Right cardiac atrium (tissue), 5 donors: ENCODE data around the gene ACSM2B. TPM values are rescaled to one million over a fixed set of nuclear protein-coding genes. Genes with fewer than 3 reads are reported as not detected.
"Not testable (repeated sequence)": the region's sequence is repeated elsewhere in the genome, so short reads cannot be mapped to it uniquely, and the experiment has no call there.

Source experiments
- ATAC-seq, 2 donors: fragments of 200-7000 bp; cut with Tn5 transposase; one replicate each; pipeline versions ENCODE4 v1.8.0 to v1.9.1; 2020; ENCODE audit warnings: moderate library complexity in 2 of 2, mild to moderate bottlenecking in 1 of 2
- DNase-seq, 3 donors: peaks; one replicate each; pipeline ENCODE4 v3.0.0-alpha.2; 2020
- H3K27ac ChIP-seq: one replicate; pipeline ENCODE4 v1.5.1; 2013; ENCODE audit warnings: mild to moderate bottlenecking, low read length, control low read depth, moderate library complexity
- H3K27me3 ChIP-seq: one replicate; pipeline ENCODE4 v1.6.1; 2013; ENCODE audit not compliant: control insufficient read depth, insufficient read depth
- H3K4me1 ChIP-seq: one replicate; pipeline ENCODE4 v1.6.1; 2013; ENCODE audit warnings: low read length; ENCODE audit not compliant: control insufficient read depth, insufficient read depth
- H3K4me3 ChIP-seq: one replicate; pipeline ENCODE4 v1.5.1; 2013; ENCODE audit warnings: low read length, control low read depth
- H3K9me3 ChIP-seq: one replicate; pipeline ENCODE4 v1.6.1; 2013; ENCODE audit warnings: low read length; ENCODE audit not compliant: control insufficient read depth
- WGBS: extraction: QIAGEN DNeasy Blood & Tissue Kit; methylation state at CpG from one replicate; pipeline ENCODE4 v1.1.7; 2013; 5-methylcytosine and 5-hydroxymethylcytosine counted together
- intact Hi-C, 4 donors: fragments of 100-400 bp; cut with DNase I; formaldehyde crosslinking; loops; one replicate each; pipeline versions ENCODE4 v1.11.0 to v1.14.0; 2022 to 2023
- polyA plus RNA-seq: library from polyadenylated mRNA; stranded (reverse); fragments of 200-250 nt; gene quantifications from one replicate; pipeline ENCODE4 v1.2.3, GENCODE V29; 2013
- total RNA-seq, 4 donors: library from RNA; stranded (reverse); fragmentation: NEBNext Ultra II Directional; extraction: Animal tissue kit (Norgen Biotek cat#: 25700); gene quantifications; one replicate each; pipeline ENCODE4 v1.2.1, GENCODE V29; 2021
- donor health status: healthy with polysubstance abuse.
- donor health status: DM: no; HTN: yes; CAD: no.
- donor health status: DM: no; HTN: no; CAD: no.
- donor health status: DM: no; HTN: yes; CAD: no; lungs with severe emphysema.
- donor health status: DM: yes; HTN: yes; CAD: no.

ACSM2B gene
- total and polyA plus RNA-seq, 5 donors = not detected

DNA sequence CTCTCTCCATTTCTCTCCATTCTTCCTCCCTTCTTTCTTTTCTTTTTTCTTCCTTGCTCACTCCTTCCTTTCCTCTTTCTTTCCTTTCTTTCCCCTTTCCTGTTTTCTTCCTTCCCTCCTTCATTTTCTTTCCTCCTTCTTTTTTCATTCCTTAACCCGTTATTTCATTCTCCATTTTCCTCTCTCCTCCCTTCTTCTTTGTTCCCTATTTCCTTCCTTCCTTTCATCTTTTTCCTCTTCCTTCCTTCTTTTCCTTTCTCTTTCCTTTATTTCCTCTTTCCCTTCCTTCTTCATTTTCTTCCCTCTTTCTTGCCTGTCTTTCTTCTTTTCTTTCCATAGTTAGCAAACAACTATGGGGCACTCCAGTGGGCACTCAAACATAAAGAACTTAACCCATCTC is 16.6 kb upstream of the ACSM2B start:
- H3K9me3 ChIP-seq, DNase-seq, H3K27ac ChIP-seq, H3K27me3 ChIP-seq, H3K4me3 ChIP-seq, H3K4me1 ChIP-seq, intact Hi-C loops, ATAC-seq: not testable (repeated sequence)
- 82% methylated on average over 1 of the region's 1 CpG for WGBS

DNA sequence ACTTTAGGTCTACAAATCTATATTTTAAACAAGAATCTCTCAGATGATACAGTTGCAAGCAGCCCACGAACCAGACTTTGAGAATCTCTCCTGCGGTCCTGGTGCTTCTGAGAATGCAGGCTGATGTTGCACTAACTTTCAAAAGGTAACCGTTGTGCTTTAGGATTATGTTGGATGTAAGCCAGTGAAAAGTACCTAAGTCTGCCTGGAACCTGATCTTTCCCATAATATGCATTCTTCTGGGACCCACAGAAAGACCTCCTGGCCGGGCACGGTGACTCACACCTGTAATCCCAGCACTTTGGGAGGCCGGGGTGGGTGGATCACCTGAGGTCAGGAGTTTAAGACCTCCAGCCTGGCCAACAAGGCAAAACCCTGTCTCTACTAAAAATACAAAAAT is 13.3 kb upstream of the ACSM2B start:
- 81% methylated on average over 6 of the region's 6 CpGs for WGBS
- intact Hi-C loops = not testable (repeated sequence)

DNA sequence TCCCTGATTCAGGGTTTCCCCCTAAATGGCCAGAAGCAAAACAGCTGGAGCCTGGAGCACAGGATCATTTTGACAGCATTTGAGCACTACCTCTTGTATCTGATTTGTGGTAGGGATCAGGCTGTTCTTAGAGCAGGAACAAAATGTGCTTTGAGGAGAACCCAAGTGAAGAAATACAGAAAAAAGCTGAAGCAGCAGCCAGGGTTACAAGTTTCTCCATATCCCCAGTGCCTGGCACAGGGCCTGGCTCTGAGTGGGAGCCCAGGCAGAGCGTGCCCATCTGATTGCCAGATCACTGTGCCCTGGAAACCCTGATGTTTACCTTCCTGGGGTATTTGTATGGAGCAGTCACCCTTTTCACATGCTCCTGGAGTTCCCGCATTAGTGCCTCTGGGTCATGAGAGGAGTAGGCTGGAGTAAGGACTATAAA is 11.5 kb upstream of the ACSM2B start:
- H3K9me3 ChIP-seq, intact Hi-C loops, H3K27me3 ChIP-seq, H3K4me1 ChIP-seq, H3K27ac ChIP-seq, H3K4me3 ChIP-seq: not testable (repeated sequence)
- DNase-seq (peak; percentile 27 to 83 (median 69)), ATAC-seq (peak; percentile 88 to 92)
- 30% methylated on average over 2 of the region's 2 CpGs for WGBS

More for the DNA sequence above, 13.3 kb upstream of the ACSM2B start:
- DNase-seq, H3K4me3 ChIP-seq, H3K27me3 ChIP-seq, H3K4me1 ChIP-seq, ATAC-seq, H3K27ac ChIP-seq, H3K9me3 ChIP-seq: not testable (repeated sequence)

DNA sequence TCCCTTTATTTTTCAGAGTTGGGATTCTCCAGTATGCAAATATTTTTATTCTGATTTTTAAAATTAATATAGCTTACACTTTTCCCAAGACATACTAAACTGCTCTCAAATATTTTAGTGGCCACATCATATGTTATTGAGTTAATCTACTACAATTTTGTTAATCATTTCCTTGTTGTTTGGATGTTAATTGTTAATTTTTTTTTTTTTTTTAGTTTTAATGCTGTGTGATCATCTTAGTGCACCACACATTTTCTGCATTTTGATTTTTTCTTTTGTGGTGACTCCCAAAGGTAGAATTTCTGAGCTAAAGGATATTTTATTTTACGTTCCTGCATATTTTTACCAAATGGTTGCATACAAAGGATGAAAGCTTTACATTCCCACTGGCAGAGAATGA is 10.5 kb upstream of the ACSM2B start:
- H3K27ac ChIP-seq, ATAC-seq, intact Hi-C loops, DNase-seq, H3K4me3 ChIP-seq, H3K9me3 ChIP-seq, H3K4me1 ChIP-seq, H3K27me3 ChIP-seq: not testable (repeated sequence)
- WGBS = 86% methylated on average over 1 of the region's 1 CpG

DNA sequence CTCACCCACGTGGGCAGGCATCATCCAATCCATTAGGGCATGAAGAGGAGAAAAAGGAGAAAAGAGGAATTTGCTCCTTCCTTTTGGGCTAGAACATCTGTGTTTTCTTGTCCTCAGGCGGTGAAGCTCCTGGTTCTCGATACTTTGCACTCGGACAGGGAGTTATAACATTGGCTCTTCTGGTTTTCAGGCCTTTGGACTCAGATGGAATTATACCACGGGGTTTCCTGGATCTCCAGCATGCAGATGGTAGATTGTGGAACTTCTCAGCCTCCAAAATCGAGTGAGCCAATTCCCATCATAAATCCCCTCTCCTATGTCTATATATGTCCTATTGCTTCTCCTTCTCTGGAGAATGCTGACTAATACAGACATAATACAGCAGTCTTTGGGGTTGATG is 9.9 kb upstream of the ACSM2B start:
- H3K9me3 ChIP-seq, intact Hi-C loops, ATAC-seq, DNase-seq, H3K27me3 ChIP-seq, H3K4me3 ChIP-seq, H3K4me1 ChIP-seq, H3K27ac ChIP-seq: not testable (repeated sequence)
- WGBS = 75% methylated on average over 6 of the region's 6 CpGs

DNA sequence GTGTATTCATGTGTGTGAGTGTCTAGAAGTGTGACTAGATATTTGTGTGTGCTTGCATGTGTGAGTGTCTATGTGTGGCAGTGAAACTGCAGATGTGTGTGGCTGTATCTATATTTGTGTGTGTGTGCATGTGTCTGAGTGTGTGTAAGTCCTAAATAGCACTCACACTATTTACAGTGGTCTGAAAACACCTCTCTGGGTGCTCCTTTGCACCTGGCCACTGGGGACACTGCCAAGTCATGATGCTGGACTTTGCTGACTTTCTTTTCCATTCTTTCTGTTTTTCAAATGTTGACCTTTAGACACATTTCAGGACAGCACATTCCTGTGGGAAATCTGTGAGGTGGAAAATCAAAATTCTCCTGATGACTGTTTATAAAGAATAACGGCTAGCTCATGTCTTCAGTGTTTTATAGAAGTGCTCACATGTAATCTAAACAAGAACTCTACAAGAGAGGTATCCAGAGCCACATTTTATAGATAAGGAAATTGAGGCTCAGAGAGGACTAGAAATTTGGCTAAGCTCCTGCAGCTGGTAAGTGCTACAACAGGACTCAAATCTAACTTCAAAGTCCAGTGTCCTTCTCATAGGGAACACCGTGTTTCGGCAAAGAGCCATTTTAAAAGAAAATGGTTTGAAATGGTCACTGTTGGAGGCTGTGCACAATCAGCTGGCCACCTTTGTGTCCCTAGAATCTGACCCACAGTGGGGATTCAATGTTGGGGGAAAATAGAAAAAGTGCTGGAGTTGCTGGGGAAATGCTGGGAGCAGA is 4.5 kb upstream of the ACSM2B start:
- no CpG with 5 or more reads among the region's 3 CpGs for WGBS
- ATAC-seq, intact Hi-C loops: not testable (repeated sequence)

DNA sequence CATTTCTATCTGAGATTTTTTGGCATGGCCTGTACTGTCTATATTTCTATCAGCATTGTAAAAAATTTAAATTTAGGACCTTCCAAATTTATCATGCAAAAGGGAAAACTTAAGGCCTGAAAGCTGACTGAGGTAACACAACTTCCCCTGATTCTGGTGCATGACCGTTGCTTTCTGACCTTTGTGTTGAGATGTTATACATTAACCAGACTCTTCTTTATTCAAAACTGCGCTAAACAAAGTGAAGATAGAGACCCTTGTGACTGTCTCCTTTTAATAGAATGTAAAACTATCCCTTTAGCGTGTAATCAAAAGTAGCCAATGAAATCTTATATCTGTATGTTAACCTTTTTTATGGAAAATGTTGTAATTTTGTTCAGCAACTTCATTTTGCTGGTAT is 1.9 kb upstream of the ACSM2B start:
- H3K9me3 ChIP-seq, H3K4me3 ChIP-seq, intact Hi-C loops, ATAC-seq, H3K27me3 ChIP-seq, DNase-seq, H3K27ac ChIP-seq, H3K4me1 ChIP-seq: not testable (repeated sequence)
- 92% methylated on average over 2 of the region's 3 CpGs for WGBS

More for the DNA sequence above, 4.5 kb upstream of the ACSM2B start:
- not testable (repeated sequence) for H3K4me3 ChIP-seq, H3K9me3 ChIP-seq, H3K27ac ChIP-seq, H3K27me3 ChIP-seq, DNase-seq, H3K4me1 ChIP-seq

DNA sequence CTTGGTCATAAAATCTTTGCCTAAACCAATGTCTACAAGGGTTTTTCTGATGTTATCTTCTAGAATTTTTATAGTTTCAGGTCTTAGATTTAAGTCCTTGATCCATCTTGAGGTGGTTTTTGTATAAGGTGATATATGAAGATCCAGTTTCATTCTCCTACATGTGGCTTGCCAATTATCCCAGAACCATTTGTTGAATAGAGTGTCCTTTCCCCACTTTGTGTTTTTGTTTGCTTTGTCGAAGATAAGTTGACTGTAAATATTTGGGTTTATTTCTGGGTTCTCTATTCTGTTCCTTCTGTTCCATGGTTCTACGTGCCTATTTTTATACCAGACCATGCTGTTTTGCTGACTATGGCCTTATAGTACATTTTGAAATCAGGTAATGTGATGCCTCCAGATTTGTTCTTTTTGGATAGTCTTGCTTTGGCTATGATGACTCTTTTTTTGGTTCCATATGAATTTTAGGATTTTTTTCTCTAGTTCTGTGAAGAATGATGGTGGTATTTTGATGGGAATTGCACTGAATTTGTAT is 7.0 kb downstream of the ACSM2B start:
- intact Hi-C loops, DNase-seq, H3K9me3 ChIP-seq, H3K4me1 ChIP-seq, H3K27ac ChIP-seq, H3K27me3 ChIP-seq, H3K4me3 ChIP-seq, ATAC-seq: not testable (repeated sequence)
- 82% methylated on average over 2 of the region's 2 CpGs for WGBS

DNA sequence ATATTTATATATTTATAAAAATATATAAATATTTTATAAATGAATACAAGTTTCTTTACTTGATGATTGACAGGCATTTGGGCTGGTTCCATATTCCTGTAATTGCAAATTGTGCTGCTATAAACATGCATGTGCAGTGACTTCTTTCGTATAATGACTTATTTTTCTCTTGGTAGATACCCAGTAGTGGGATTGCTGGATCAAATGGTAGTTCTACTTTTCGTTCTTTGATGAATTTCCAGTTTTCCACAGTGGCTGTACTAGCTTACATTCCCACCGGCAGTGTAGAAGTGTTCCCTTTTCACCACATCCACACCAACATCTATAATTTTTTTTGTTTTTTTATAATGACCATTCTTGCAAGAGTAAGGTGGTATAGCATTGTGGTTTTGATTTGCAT is 7.8 kb downstream of the ACSM2B start:
- no peak overlapping the region for H3K27ac ChIP-seq
- ATAC-seq (no peak), DNase-seq (no peak)
- H3K4me3 ChIP-seq = no peak overlapping the region
- H3K27me3 ChIP-seq = no peaks in the 10 kb centered on the region
- 83% methylated on average over 3 of the region's 3 CpGs for WGBS
- no peaks in the 10 kb centered on the region for H3K4me1 ChIP-seq
- H3K9me3 ChIP-seq = no peaks in the 10 kb centered on the region
- intact Hi-C loops = no loop called here

DNA sequence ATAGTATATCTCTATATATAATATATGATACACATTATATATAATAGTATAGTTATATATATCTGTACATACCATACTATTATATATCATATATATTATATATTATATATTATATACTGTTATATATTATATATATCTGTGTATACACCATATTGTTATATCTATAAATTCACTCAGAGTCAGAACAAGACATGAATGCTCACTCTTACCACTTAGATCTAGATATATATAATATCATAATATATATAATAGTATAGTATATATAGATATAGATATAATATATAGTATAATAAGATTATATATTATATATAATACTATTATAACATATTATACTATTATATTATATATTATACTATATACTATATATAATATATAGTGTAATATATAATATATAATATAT is 9.3 kb downstream of the ACSM2B start:
- Histone ChIP-seq H3K27me3 (no peaks in the 10 kb centered on the region), H3K9me3 (no peaks in the 10 kb centered on the region), H3K4me3 (no peak overlapping the region), H3K4me1 (no peaks in the 10 kb centered on the region), H3K27ac (no peak overlapping the region)
- intact Hi-C loops = no loop called here
- ATAC-seq = no peak
- no peak for DNase-seq

DNA sequence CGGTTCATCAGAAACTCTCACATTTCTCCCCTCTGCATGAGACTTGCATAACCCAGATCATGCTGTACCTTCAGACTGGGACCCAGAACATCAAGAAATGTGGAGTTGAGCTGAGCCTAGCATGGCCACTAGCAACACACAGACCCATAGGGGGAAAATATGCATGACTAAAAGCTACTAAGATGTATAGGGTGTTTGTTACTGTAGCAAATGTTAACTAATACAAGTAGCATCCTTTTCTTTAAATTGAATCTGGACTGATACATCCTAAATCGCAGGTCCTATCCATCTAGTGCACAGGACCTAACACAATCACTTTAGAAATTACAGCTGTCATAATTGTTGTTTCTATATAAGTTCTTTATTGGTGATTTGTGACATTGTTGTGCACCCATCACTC is 10.8 kb downstream of the ACSM2B start:
- intact Hi-C loops, H3K4me1 ChIP-seq, ATAC-seq, DNase-seq, H3K27ac ChIP-seq, H3K9me3 ChIP-seq, H3K27me3 ChIP-seq, H3K4me3 ChIP-seq: not testable (repeated sequence)
- WGBS = 98% methylated on average over 2 of the region's 2 CpGs
